KBM-7 (cell line): ENCODE measurements around the gene UCKL1.
"Not testable (repeated sequence)": the region's sequence is repeated elsewhere in the genome, so short reads cannot be mapped to it uniquely, and the experiment has no call there.

Source experiments
- DNase-seq: peaks from one replicate; pipeline ENCODE4 v3.0.0-alpha.2; 2015
- in situ Hi-C: fragments of 300-500 bp; cut with MboI; formaldehyde crosslinking; loops from 2 replicates; pipeline ENCODE4 v1.14.3; 2020; ENCODE audit warnings: low sequenced_read_pairs, low pct_unique_long_range_greater_than_20kb, mixed read lengths

UCKL1 gene

GRCh38 chr20:63932606-63933160 is 23.5 kb downstream of the UCKL1 start:
- in situ Hi-C loops: no loop called here
- no peak for DNase-seq

GRCh38 chr20:63931735-63932134 is 24.5 kb downstream of the UCKL1 start:
- in situ Hi-C loops: no loop called here
- no peak for DNase-seq

- DNase-seq: no peak
- in situ Hi-C loops: no loop called here
Observed at GRCh38 chr20:63930971-63931553, 25.2 kb downstream of the UCKL1 start.

- DNase-seq, in situ Hi-C loops: not testable (repeated sequence)
Observed at GRCh38 chr20:63929473-63929883, 26.7 kb downstream of the UCKL1 start.

- DNase-seq: no peak
- in situ Hi-C loops: no loop called here
Observed at GRCh38 chr20:63929071-63929470, 27.1 kb downstream of the UCKL1 start.

- DNase-seq: no peak
- in situ Hi-C loops: no loop called here
Observed at GRCh38 chr20:63926298-63926697, 29.9 kb downstream of the UCKL1 start.

GRCh38 chr20:63924241-63924640 is 32.0 kb downstream of the UCKL1 start:
- in situ Hi-C loops: no loop called here
- peak; percentile 12 for DNase-seq

- no peak for DNase-seq
- in situ Hi-C loops: no loop called here
Observed at GRCh38 chr20:63923651-63924050, 32.6 kb downstream of the UCKL1 start.

GRCh38 chr20:63920226-63920625 is 36.0 kb downstream of the UCKL1 start:
- in situ Hi-C loops: no loop called here
- DNase-seq: no peak

- in situ Hi-C loops: no loop called here
Observed at GRCh38 chr20:63919130-63919529, 37.1 kb downstream of the UCKL1 start.

GRCh38 chr20:63917811-63918210 is 38.4 kb downstream of the UCKL1 start:
- in situ Hi-C loops: no loop called here
- DNase-seq: no peak

More at GRCh38 chr20:63919130-63919529, 37.1 kb downstream of the UCKL1 start:
- DNase-seq: no peak

GRCh38 chr20:63916371-63916939 is 39.8 kb downstream of the UCKL1 start:
- DNase-seq: peak; percentile 45
- in situ Hi-C loops: not testable (repeated sequence)

- in situ Hi-C loops: no loop called here
- no peak for DNase-seq
Observed at GRCh38 chr20:63915471-63915870, 40.7 kb downstream of the UCKL1 start.

- no peak for DNase-seq
- in situ Hi-C loops: no loop called here
Observed at GRCh38 chr20:63913768-63914167, 42.4 kb downstream of the UCKL1 start.

GRCh38 chr20:63911176-63911575 is 45.0 kb downstream of the UCKL1 start:
- in situ Hi-C loops: no loop called here
- DNase-seq: no peak

- in situ Hi-C loops: no loop called here
- DNase-seq: no peak
Observed at GRCh38 chr20:63908008-63908682, 48.1 kb downstream of the UCKL1 start.

- in situ Hi-C loops: no loop called here
- DNase-seq: no peak
Observed at GRCh38 chr20:63903796-63904561, 52.2 kb downstream of the UCKL1 start.

- DNase-seq: peak; percentile 56
- in situ Hi-C loops: no loop called here
Observed at GRCh38 chr20:63900413-63900812, 55.8 kb downstream of the UCKL1 start.

GRCh38 chr20:63898882-63899558 is 57.2 kb downstream of the UCKL1 start:
- DNase-seq: peak; percentile 36
- in situ Hi-C loops: no loop called here
